Keratinocyte (primary cell): ENCODE data around the gene CBY1. TPM values are rescaled to one million over a fixed set of nuclear protein-coding genes. Genes with fewer than 3 reads are reported as not detected.

Experiments
- DNase-seq: peaks from one replicate; pipeline ENCODE4 v3.0.0-alpha.2; 2011; ENCODE audit warnings: low read depth, missing footprints, low spot score
- FAIRE-seq: peaks from 2 replicates; lab custom pipeline; 2011; peaks lifted over from hg19 to GRCh38; lab: Jason Lieb, UNC
- H2AFZ ChIP-seq: 2 replicates; pipeline ENCODE4 v1.6.0; 2012; ENCODE audit warnings: low read length, control low read depth, inconsistent platforms; ENCODE audit not compliant: control insufficient read depth
- H3K27ac ChIP-seq: 2 replicates; pipeline ENCODE4 v1.5.1; 2011; ENCODE audit warnings: low read length; ENCODE audit not compliant: control insufficient read depth, insufficient read depth
- H3K27me3 ChIP-seq: 3 replicates; pipeline ENCODE4 v1.6.0; 2011; ENCODE audit warnings: low read length; ENCODE audit not compliant: control insufficient read depth, insufficient read depth; ENCODE audit errors: extremely low read depth
- H3K36me3 ChIP-seq, 2 experiments: 2 replicates in 1 of 2; 3 replicates in 1 of 2; pipeline ENCODE4 v1.5.1; 2011; ENCODE audit warnings: low read length in 2 of 2, mild to moderate bottlenecking in 1 of 2; ENCODE audit not compliant: control insufficient read depth in 2 of 2, insufficient read depth in 2 of 2; ENCODE audit errors: extremely low read depth in 1 of 2
- H3K4me1 ChIP-seq: 3 replicates; pipeline ENCODE4 v1.5.1; 2011; ENCODE audit warnings: low read length; ENCODE audit not compliant: control insufficient read depth, insufficient read depth; ENCODE audit errors: extremely low read depth
- H3K4me2 ChIP-seq: 3 replicates; pipeline ENCODE4 v1.6.0; 2011; ENCODE audit warnings: low read depth, low read length; ENCODE audit not compliant: control insufficient read depth, insufficient read depth; ENCODE audit errors: extremely low read depth
- H3K4me3 ChIP-seq, 3 experiments: fragments of 200-600 bp in 1 of 3; sonication (generic) in 1 of 3; 2 replicates in 2 of 3; 3 replicates in 1 of 3; pipeline ENCODE4 v1.5.1; 2011 to 2016; ENCODE audit warnings: low read length in 3 of 3, mild to moderate bottlenecking in 3 of 3, control low read depth in 2 of 3, inconsistent platforms in 1 of 3, low read depth in 1 of 3, mixed read lengths in 1 of 3, mixed run types in 1 of 3, moderate library complexity in 1 of 3; ENCODE audit not compliant: control insufficient read depth in 2 of 3, insufficient read depth in 2 of 3; ENCODE audit errors: extremely low read depth in 1 of 3
- H3K79me2 ChIP-seq: 2 replicates; pipeline ENCODE4 v1.6.0; 2012; ENCODE audit warnings: low read length; ENCODE audit not compliant: control insufficient read depth, insufficient read depth
- H3K9ac ChIP-seq: 3 replicates; pipeline ENCODE4 v1.6.0; 2011; ENCODE audit warnings: low read length; ENCODE audit not compliant: control insufficient read depth, insufficient read depth; ENCODE audit errors: extremely low read depth
- H3K9me1 ChIP-seq: 3 replicates; pipeline ENCODE4 v1.6.0; 2011; ENCODE audit warnings: low read length; ENCODE audit not compliant: control insufficient read depth, insufficient read depth; ENCODE audit errors: extremely low read depth
- H3K9me3 ChIP-seq: 2 replicates; pipeline ENCODE4 v1.5.1; 2012; ENCODE audit warnings: low read depth, low read length; ENCODE audit not compliant: control insufficient read depth
- H4K20me1 ChIP-seq: 3 replicates; pipeline ENCODE4 v1.6.0; 2011; ENCODE audit warnings: low read length; ENCODE audit not compliant: control insufficient read depth, insufficient read depth; ENCODE audit errors: extremely low read depth
- CTCF ChIP-seq, 3 experiments: IDR thresholded peaks in 1 of 3; conservative IDR thresholded peaks in 1 of 3; optimal IDR thresholded peaks in 1 of 3; 2 replicates in 2 of 3; 3 replicates in 1 of 3; pipeline versions ENCODE3 to v1.5.1; 2011; ENCODE audit warnings: low read length in 3 of 3, mild to moderate bottlenecking in 3 of 3, moderate library complexity in 2 of 3, control low read depth in 1 of 3, inconsistent platforms in 1 of 3; ENCODE audit not compliant: insufficient read depth in 2 of 3; ENCODE audit errors: extremely low read depth in 1 of 3
- EZH2 ChIP-seq: IDR thresholded peaks from one replicate; pipeline ENCODE4 v1.6.1; 2012; ENCODE audit warnings: inconsistent platforms, mild to moderate bottlenecking, low read length, moderate library complexity
- dilution Hi-C: fragments of 300-500 bp; cut with MboI; formaldehyde crosslinking; loops from one replicate; pipeline ENCODE4 v1.7.0; 2020; ENCODE audit warnings: low sequenced_read_pairs; ENCODE audit not compliant: extremely low pct_ligation_motif_present
- polyA plus RNA-seq, 5 experiments: library from polyadenylated mRNA; depleted of rRNA in 3 of 5; stranded (reverse) in 3 of 5; stranded (forward) in 1 of 5; unstranded in 1 of 5; fragments of >200 nt; gene quantifications; 1 replicate in 1 of 5; 2 replicates in 3 of 5; 3 replicates in 1 of 5; pipeline versions ENCODE4 v1.2.1 to v1.2.3, GENCODE V29; 2011 to 2012; ENCODE audit warnings: missing spikeins in 2 of 5, low read depth in 1 of 5, low replicate concordance in 1 of 5

CBY1 gene
- polyA plus RNA-seq, 1 donor (not counting 4 experiments of a cell fraction or from before 2014, with no cell fraction given), result 40.3 TPM

GRCh38 chr22:38721551-38721950 lies 65.1 kb downstream of the CBY1 start:
- Histone ChIP-seq H3K9ac (no peak overlapping the region), H2AFZ (no peak overlapping the region), H3K27me3 (no peaks in the 10 kb centered on the region), H4K20me1 (no peaks in the 10 kb centered on the region), H3K27ac (no peak overlapping the region), H3K79me2 (peaks cover 3% of the 10 kb centered on the region), H3K9me3 (no peaks in the 10 kb centered on the region), H3K9me1 (no peaks in the 10 kb centered on the region), H3K36me3 (peaks cover 37 to 48% of the 10 kb centered on the region in 2 experiments), H3K4me2 (no peak overlapping the region), H3K4me3 (no peak overlapping the region), H3K4me1 (peaks cover 11% of the 10 kb centered on the region)
- DNase-seq (no peak), FAIRE-seq (no peak)
- TF ChIP-seq EZH2 (no peak), CTCF (optimal IDR thresholded peaks at IDR 0.05 in 1 of 3, IDR thresholded peaks at IDR 0.05 in 1 of 3, conservative IDR thresholded peaks at IDR 0.05 in 1 of 3; ENCODE audit: extremely low read depth in 1 of 3, insufficient read depth in 2 of 3, low read length in 3 of 3) (no peak)
- dilution Hi-C loops, result no loop called here

Other genes with a start within 250 kb of the CBY1 start
- gene KCNJ4, start 201.4 kb upstream of the CBY1 start, polyA plus RNA-seq, result not detected in 3 replicates
- 8.3 to 11.9 TPM (median 10.1 TPM) in 3 replicates for gene KDELR3, start 188.5 kb upstream of the CBY1 start, polyA plus RNA-seq
- gene DDX17, start 150.3 kb upstream of the CBY1 start, polyA plus RNA-seq, result 237 to 276 TPM (median 270 TPM) in 3 replicates
- gene DMC1, start 86.5 kb upstream of the CBY1 start, polyA plus RNA-seq, result 0.26 to 0.30 TPM in 2 of 3 replicates, not detected in the other
- 0.54 to 1.1 TPM (median 0.94 TPM) in 3 replicates for gene FAM227A, start 246 bp upstream of the CBY1 start, polyA plus RNA-seq
- gene TOMM22, start 25.3 kb downstream of the CBY1 start, polyA plus RNA-seq, result 45.3 to 85.6 TPM (median 81.8 TPM) in 3 replicates
- 23.8 to 40.7 TPM (median 32.6 TPM) in 3 replicates for gene JOSD1, start 44.3 kb downstream of the CBY1 start, polyA plus RNA-seq
- 9.7 to 19.8 TPM (median 16.3 TPM) in 3 replicates for gene GTPBP1, start 49.3 kb downstream of the CBY1 start, polyA plus RNA-seq
- 15.9 to 23.2 TPM (median 21.9 TPM) in 3 replicates for gene SUN2, start 99.4 kb downstream of the CBY1 start, polyA plus RNA-seq
- gene DNAL4, start 137.5 kb downstream of the CBY1 start, polyA plus RNA-seq, result 11.4 to 17.4 TPM (median 14.9 TPM) in 3 replicates
- 0.03 to 0.14 TPM (median 0.09 TPM) in 3 replicates for gene NPTXR, start 187.4 kb downstream of the CBY1 start, polyA plus RNA-seq
- gene CBX6, start 215.6 kb downstream of the CBY1 start, polyA plus RNA-seq, result 4.1 to 9.5 TPM (median 4.4 TPM) in 3 replicates